Stromal cell of bone marrow (primary cell): ENCODE data around the gene CPEB4.
A peak's percentile ranks its signal among the peaks of the same experiment; 100 is the strongest.

Experiments
- DNase-seq: peaks from one replicate; pipeline ENCODE4 v3.0.0-alpha.2; 2012; ENCODE audit warnings: low read depth

The CPEB4 gene

DNA sequence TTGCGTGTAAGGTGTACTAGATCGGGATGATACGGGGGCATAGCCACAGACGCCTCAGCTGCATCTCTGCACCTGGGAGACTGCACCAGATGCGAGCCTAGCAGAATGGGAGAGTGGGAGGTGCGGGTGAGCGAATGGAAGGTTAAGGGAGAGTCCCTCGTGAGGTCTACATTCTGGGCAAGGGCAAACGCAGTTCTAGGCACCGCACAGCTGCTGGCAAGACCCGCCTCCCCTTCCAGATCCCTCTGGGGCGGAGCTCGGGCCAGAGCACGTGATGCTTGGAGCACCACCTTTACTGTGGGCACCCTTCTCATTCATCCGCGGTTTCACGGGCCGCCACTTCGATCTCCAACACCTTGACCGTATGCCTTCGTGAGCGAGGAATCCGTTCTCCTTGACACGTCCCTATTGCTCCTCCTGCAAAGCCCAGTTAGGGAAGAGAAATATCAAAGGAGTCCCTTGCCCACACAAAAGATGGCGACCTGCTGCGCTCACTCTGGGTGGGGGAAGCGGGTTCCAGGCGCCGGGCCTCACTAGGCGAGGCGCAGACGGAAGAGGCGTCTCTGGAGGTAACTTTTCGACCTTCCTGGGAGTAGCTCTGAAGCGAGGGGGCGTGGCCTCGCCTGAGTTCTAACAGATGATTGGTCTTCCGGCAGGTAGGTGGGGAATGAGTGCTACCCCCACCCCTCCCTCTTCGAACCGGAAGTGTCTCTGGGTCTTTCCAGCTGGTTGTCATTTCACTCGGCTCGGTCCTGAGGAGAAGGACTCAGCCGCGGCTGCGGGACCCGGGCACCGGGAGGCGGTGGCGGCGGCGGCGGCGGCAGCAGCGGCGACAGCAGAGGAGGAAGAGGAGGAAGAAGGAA is at the start of gene CPEB4:
TSS of gene CPEB4 (plus strand) at position 740 of the 863 bp plus-strand sequence. CDS start 1,385 bp downstream, outside the sequence.
- peak; percentile 99 for DNase-seq

DNA sequence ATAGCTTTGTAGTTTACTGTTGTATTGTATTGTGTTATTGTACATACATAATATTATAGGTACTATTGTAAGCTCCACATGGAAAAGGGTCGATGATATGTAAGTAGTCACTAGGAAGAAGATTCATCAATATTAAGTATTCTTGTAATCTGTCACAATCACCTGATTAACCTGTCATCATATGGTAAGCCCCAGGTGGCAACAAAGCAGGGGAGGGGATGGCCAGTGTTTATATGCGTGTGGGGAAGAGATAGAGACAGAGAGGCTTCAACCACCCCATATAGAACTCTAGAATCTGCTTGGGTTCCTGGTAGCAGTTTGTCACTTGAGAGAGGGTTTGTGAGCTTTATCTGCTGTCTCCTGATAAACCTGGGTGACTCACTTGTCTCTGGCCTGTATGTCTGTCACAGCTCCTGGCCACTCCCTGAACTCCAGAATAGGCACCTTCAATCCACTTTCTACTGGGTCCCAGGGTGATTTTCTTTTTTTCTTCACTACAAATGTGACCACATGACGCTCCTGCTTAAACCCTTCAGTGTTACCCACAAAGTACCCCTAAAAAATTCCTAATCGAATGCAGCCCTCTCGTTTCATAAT is 48.9 kb upstream of the CPEB4 start:
- no peak for DNase-seq

DNA sequence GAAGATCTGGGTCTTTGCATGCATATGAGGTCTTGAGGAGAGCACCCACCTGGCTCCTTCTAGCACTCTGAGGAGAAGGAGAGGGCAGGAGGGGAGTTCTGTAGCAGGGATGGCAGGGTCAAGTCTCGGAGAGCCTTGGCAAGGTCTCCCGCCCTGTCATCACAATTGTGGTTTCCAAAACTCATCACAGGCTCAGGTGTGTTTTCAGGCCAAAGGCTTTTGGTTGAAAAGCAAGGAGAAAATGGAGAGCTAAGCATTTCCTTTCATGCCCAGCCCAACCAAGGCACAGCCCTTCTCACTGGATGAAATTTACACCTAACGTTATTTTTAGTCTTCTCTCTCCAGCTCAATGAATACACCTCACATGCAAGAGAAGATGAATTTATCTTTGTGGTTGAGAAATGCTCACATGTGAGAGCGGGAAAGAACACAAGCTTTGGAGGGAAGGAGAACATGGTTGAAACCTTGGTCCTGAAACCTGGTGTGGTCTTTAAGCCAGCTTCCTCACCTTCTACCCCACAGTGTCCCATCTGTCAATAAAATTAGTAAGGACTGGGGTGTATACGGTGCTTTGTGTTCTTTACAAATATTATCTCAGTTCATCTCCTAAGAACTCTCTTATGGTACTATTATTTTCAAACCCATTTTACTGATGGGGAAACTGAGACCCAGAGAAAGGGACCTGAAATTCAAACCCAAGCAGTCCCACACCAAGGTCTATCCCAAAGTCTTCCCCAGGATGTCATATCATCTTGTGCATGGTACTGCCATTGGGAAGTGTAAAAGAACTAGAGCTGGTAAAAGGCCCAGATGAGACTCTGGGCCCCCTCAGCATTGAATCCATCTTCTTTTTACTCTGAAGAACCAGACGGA is 47.8 kb upstream of the CPEB4 start:
- DNase-seq, result no peak

DNA sequence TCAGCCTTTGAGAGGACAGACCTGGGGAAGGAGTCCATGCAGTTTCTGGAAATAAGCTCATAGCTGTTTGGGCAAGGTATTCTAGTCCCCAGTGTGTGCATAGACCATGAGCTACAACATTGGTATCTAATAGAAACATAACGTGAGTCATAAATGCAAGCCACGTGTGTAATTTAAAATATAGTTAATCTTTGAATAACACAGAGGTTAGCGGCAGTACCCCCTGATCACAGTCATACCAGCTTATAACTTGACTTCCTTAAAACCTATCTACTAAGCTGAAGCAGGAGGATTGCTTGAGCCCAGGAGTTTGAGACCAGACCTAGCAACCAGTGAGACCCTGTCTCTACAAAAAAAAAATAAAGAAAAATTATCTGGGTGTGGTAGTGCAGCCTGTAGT is 46.4 kb upstream of the CPEB4 start:
- no peak for DNase-seq

GRCh38 chr5:173843794-173844193 is 44.4 kb upstream of the CPEB4 start:
- DNase-seq, result no peak

DNA sequence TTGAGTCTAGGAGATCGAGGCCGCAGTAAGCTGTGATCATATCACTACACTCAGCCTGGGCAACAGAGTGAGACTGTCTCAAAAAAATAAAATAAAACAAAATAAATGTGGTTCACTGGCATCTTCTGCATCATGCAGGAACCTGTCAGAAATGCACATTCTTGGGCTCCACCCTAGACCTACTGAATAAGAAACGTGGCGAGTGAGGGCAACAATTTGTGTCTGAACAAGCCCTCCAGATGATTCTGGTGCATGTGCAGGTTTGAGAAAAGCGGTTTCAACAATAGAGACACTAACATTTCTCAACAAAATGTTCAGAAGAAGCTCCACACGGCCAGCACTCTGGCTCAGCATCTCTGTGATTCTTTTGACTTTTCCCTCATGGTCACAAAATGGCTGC is 42.8 kb upstream of the CPEB4 start:
- DNase-seq, result no peak

DNA sequence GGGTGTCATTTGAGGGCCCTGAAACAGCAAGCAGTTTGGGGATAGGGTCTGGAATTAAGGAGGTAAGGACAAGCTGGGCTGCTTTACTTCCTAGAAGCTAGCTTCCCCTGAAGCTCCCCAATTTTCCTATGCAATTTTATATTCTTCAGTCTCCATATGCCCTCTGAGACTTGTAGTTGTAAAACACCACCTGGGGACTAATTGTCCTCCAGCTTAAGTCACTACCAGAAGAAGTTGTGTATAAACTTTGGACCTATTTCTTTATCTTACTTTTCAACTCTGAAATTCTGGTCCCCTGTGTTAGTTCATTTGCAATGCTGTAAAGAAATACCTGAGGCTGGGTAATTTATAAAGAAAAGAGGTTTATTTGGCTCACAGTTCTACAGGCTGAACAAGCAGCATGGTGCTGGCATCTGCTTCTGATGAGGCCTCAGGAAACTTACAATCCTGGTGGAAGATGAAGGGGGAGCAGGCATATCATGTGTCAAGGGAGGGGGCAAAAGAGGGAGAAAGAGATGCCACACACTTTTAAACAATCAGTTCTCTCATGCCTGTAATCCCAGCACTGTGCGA is 41.1 kb upstream of the CPEB4 start:
- no peak for DNase-seq

DNA sequence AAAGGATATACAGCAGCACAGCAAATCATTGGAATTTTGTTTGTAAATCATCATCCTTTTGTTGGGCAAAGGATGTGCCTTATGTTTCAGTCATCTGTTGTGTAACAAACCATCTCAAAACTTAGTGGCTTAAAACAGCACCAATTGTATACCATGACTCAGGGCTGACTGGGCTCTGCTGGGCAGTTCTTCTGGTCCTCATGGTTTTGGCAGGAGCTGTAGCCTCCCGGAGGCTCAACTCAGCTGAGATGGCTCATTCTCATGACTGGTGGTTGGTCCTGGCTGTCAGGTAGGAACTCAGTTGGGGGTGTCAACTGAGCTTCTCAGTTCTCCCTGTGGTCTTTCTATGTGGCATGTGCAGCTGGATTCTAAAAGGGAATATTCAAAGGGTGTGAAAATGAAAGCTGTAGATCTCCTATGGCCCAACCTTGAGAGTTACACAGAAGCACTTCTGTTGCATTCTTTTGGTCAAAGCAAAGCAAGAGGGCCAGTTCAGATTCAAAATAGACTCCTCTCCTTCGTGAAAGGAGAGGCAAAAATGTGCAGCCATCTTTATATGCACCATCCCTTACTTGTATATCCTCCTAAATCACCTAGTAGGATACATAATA is 39.1 kb upstream of the CPEB4 start:
- DNase-seq, result no peak

DNA sequence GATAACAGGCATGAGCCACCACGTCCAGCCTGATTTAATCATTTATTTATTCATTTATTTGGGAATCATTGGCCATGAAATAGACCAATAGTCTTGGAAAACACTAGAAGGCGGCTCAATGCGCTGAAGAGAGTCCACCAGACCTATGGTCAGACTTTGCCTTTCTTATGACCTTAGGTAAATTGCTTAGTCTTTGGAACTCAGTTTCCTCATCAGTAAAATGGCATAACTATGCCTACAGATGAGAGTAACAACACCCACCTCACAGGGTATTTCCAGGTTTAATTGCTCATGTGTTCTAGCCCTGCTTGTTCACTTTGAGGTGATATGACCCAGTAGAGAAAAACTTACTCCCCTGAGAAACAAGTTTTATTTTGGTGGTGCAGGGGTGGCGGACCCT is 38.2 kb upstream of the CPEB4 start:
- no peak for DNase-seq

DNA sequence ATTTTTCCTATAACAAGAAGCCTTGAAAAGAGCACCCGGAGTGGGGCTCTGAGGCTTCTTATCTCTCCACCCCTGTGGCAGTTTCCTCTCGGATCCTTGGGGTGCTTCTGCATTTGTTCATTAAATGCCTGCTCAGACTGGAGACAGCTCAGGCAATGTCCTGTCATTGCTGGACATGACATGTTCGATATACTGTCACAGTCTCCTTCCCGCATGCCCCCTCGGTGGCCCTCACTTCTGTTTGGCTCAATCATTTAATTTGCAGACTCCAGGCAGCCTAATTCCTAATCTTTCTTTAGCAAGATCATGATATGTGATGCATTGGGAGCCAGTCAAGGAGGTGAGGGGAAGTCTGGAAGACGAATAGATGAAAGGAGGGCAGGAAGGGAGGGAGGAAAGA is 37.5 kb upstream of the CPEB4 start:
- no peak for DNase-seq

DNA sequence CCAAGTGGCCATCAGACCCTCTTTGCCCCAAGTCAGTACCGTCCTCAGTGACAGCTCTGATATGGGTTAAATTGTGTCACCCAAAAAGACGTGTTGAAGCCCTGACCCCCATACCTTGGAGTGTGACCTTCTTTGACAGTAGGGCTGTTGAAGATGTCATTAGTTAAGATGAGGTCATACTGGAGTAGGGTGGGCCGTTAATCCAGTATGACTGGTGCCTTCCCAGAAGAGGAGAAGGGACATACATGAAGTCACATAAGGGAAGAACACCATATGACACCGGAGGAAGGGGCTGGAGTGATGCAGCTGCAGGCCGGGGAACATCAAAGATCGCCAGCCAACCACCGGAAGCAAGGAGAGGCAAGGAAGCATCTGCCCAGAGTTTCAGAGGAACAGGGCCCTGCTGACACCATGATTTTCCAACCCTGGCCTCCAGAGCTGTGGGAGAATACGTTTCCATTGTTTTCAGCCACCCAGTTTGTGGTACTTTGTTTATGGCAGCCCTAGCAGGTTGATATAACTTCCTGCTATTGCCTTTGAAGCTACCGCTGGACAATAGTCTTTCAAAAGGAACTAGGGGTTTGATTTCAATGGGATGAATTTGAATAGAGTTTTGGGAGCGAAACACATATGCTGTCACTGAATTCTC is 36.4 kb upstream of the CPEB4 start:
- no peak for DNase-seq

DNA sequence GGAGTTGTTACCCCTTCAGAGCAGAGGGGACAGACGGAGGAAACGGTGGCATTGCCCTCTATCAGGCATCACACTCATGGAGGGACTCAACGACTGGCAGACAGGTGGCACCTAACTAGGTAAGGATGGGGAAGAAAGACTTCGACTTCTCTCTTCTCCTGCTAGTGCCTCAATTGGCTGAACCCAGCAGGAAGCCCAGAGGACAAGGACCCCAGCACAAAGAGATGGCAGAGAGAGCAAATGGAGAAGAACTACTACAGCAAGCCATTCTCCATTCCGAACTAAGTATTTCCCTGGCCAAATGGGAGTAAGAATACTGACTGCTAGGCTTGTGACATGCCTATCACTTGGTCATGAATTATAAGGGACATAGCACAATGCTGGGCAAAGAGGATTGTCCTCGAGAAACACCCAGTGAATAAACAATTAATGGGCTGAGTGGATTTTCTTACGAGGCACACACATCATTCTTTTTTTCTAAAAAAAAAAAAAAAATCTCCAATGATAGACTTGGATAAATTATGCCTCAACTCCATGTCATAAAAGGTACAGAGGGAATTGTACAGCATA is 35.3 kb upstream of the CPEB4 start:
- DNase-seq, result no peak

GRCh38 chr5:173853370-173854131 is 34.6 kb upstream of the CPEB4 start:
- DNase-seq, result no peak

GRCh38 chr5:173855162-173855994 is 32.8 kb upstream of the CPEB4 start:
- DNase-seq, result no peak

GRCh38 chr5:173855995-173856656 is 32.0 kb upstream of the CPEB4 start:
- DNase-seq, result no peak

DNA sequence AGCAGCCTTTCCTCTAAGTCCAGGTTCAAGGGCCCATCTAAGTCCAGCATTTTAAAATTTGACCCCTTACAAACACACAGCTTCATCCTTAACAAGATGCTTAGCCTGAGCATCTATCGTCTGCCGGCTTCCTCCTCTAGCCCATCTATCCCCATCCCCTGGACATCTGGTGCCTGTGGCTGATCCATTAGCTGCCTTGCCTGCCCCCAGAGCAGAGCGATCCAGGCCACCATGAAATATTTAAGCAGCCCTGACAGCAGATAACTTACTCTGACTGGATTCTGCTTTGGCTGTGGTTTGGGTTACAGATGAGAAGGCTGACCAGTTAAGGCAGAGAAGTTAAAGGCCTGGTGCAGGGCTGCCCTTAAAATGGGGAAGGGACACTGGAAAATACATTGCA is 30.9 kb upstream of the CPEB4 start:
- DNase-seq, result no peak

GRCh38 chr5:173858021-173858669 is 30.0 kb upstream of the CPEB4 start:
- DNase-seq, result no peak

- DNase-seq, result no peak
Observed at GRCh38 chr5:173858670-173859407, 29.3 kb upstream of the CPEB4 start.
